GM10248 (cell line): ENCODE data around the gene LAMTOR2.

Source experiments
- CTCF ChIA-PET: fragments of 300-600 bp; sonication (Branson Sonifier 250); formaldehyde crosslinking; extraction: SDS; loops from one replicate; lab custom pipeline; 2021; ENCODE audit warnings: antibody characterized with exemption; lab: Yijun Ruan, JAX
- POLR2A ChIA-PET: fragments of 350-650 bp; sonication (Branson Sonifier 250); formaldehyde crosslinking; extraction: SDS; loops from one replicate; lab custom pipeline; 2020; ENCODE audit warnings: antibody characterized with exemption; lab: Yijun Ruan, JAX
- DNase-seq: peaks from one replicate; pipeline ENCODE4 v3.0.0; 2012; ENCODE audit errors: extremely low spot score
- CTCF ChIP-seq: IDR thresholded peaks from 2 replicates; pipeline ENCODE4 v1.5.1; 2012; ENCODE audit warnings: mild to moderate bottlenecking, low read depth; ENCODE audit errors: extremely low read depth, missing control alignments, control extremely low read depth

The LAMTOR2 gene

DNA sequence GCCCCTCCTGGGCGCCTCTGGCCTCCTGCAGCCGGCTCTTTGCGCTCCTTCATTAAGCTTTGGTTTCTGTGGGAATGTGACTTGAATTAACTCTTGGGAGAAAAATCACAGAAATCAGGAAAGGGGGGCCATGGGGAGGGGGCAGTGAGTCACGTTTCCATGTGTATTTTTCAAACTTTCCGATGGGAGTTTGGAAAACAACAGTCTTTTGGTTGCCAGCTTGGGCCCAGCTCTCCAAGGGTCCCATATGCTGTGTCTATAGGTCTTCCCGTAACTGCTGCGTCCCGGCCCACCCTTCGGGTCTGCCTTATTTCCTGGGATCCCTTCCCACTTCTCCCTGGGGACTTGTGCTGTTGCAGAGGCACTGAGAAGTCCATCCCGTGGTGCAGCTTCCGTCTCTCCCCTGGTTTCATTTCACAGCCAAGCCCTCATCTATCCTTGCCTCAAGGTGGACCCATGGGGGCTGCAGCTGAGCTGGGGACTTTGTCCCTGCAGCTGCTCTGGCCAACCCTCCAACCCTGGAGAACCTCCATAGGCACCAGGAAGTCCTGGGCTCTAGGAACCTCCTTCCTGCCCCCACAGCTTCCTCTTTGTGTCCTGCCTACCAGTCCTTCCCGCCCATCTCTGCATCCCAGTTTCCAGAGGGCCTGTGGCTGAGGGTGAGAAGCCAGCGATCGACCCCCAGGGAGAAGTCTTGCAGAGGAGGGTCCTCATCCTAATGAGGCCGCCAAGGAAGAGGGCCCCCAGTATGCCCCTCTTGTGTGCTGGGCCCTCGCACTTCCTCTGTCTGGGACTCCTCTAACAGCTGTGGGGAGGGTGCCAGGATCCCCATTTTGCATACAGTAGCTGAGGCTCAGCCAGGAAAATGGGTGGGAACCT lies 48.3 kb downstream of the LAMTOR2 start:
- ChIA-PET CTCF (interaction anchor here (0.9 to 29.1 kb wide), 4 partner anchors 8 to 122 kb away, joined by 3 to 1172 read pairs (median 8); partner anchors contain the start of gene LMNA), POLR2A (interaction anchor here (0.6 to 13.4 kb wide), 3 partner anchors 19 to 180 kb away, joined by 3 to 266 read pairs (median 6); partner anchors contain the start of genes LMNA and SMG5)
- no peak for TF ChIP-seq CTCF
- no peak for DNase-seq

GRCh38 chr1:156103521-156103947 lies 49.0 kb downstream of the LAMTOR2 start:
- ChIA-PET POLR2A (interaction anchor here (0.6 to 13.4 kb wide), 2 partner anchors 18 to 422 kb away, joined by 6 to 266 read pairs; partner anchors contain the start of gene LMNA), CTCF (interaction anchor here (0.9 to 29.1 kb wide), 4 partner anchors 6 to 21 kb away, joined by 3 to 1172 read pairs (median 50); partner anchors contain the start of gene LMNA)
- no peak for TF ChIP-seq CTCF
- no peak for DNase-seq

GRCh38 chr1:156104065-156104810 lies 49.7 kb downstream of the LAMTOR2 start:
- POLR2A ChIA-PET, result interaction anchor here (0.6 to 13.4 kb wide), 2 partner anchors 18 to 423 kb away, joined by 6 to 266 read pairs; partner anchors contain the start of gene LMNA
- CTCF ChIA-PET, result interaction anchor here (1.0 to 29.1 kb wide), 5 partner anchors 7 to 55 kb away, joined by 3 to 1172 read pairs (median 9); partner anchors contain the start of gene LMNA
- DNase-seq, result no peak
- TF ChIP-seq CTCF, result no peak

DNA sequence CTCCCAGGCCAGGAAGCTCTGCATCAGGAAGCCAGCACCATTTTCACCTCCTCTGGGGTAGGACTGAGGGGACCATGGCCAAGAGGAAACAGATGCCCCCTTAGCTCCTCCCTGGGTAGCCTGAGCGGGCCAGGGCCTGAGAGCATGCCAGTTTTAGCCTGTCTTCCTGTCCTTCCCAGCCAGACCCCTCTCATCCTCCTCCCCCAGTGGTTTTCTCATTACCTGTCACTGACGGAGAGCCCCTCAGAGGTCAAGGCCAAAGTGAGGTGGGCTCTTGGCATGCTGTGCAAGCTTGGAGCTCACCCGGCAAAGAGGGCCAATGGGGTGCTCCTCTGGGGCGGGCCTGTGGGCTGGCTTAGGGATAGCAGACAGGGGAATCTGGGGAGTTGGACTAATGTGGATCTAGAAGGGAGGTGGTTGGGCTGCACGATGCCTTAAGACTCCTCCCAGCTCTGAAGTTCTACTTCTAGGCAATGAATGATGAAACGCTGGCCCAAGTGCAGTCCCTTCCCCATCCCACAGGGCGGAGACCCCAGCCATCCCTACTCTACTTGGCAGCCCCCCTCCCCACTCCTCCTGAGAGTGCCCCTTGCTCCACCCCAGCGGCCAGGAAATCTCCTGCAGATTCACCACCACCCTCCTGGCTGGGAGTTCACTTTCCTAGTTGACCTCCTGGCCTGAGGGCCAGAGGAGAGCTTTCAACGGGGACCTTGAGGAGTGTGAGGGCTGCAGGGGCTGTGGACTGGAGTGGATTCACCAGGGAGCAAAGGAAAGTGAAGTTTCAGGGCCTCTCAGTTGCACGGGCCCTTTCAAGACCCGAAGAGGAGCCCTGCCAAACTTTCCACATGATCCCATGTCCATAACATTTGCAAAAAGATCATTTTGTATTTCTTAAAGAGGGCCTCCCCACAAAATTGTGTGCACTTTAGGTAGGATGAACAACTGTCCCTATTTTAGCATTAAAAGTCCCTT lies 50.6 kb downstream of the LAMTOR2 start:
- ChIA-PET POLR2A (interaction anchor here (0.6 to 13.4 kb wide), 2 partner anchors 17 to 400 kb away, joined by 4 to 266 read pairs; partner anchors contain the start of gene LMNA), CTCF (interaction anchor here (0.7 to 29.1 kb wide), 5 partner anchors 8 to 120 kb away, joined by 3 to 1172 read pairs (median 7); partner anchors contain the start of gene LMNA)
- TF ChIP-seq CTCF, result no peak
- no peak for DNase-seq

- CTCF ChIA-PET, result interaction anchor here (1.3 to 29.1 kb wide), 5 partner anchors 10 to 39 kb away, joined by 4 to 1172 read pairs (median 5); partner anchors contain the start of gene LMNA
- no peak for DNase-seq
- POLR2A ChIA-PET, result interaction anchor here (0.5 to 13.4 kb wide), 4 partner anchors 10 to 106 kb away, joined by 3 to 266 read pairs (median 6); partner anchors contain the start of genes LMNA, PMF1 and SLC25A44
- TF ChIP-seq CTCF, result no peak
Measured at GRCh38 chr1:156106624-156107488, 52.3 kb downstream of the LAMTOR2 start.
